Astrocyte (in vitro differentiated cells and primary cell): ENCODE data around the gene TSEN2. TPM values are rescaled to one million over a fixed set of nuclear protein-coding genes. Genes with fewer than 3 reads are reported as not detected.

Experiments
- DNase-seq: peaks from one replicate; pipeline ENCODE4 v3.0.0-alpha.2; 2010; ENCODE audit warnings: low read depth
- FAIRE-seq: peaks from 2 replicates; lab custom pipeline; 2011; peaks lifted over from hg19 to GRCh38; lab: Jason Lieb, UNC
- H2AFZ ChIP-seq: 2 replicates; pipeline ENCODE4 v1.6.0; 2012; ENCODE audit warnings: low read depth, low read length, inconsistent platforms
- H3K27ac ChIP-seq: 2 replicates; pipeline ENCODE4 v1.5.1; 2011; ENCODE audit warnings: low read depth, low read length, inconsistent platforms
- H3K27me3 ChIP-seq: 2 replicates; pipeline ENCODE4 v1.6.0; 2011; ENCODE audit warnings: low read length, inconsistent platforms; ENCODE audit not compliant: insufficient read depth
- H3K36me3 ChIP-seq: 2 replicates; pipeline ENCODE4 v1.5.1; 2011; ENCODE audit warnings: low read length, inconsistent platforms; ENCODE audit not compliant: insufficient read depth
- H3K4me1 ChIP-seq: 2 replicates; pipeline ENCODE4 v1.5.1; 2011; ENCODE audit warnings: low read length, inconsistent platforms; ENCODE audit not compliant: insufficient read depth
- H3K4me2 ChIP-seq: 2 replicates; pipeline ENCODE4 v1.6.0; 2012; ENCODE audit warnings: low read length, inconsistent platforms
- H3K4me3 ChIP-seq: 2 replicates; pipeline ENCODE4 v1.5.1; 2011; ENCODE audit warnings: low read depth, mild to moderate bottlenecking, low read length, inconsistent platforms; ENCODE audit not compliant: insufficient read depth
- H3K79me2 ChIP-seq: 2 replicates; pipeline ENCODE4 v1.6.0; 2012; ENCODE audit warnings: mild to moderate bottlenecking, low read length, inconsistent platforms; ENCODE audit not compliant: insufficient read depth
- H3K9ac ChIP-seq: 2 replicates; pipeline ENCODE4 v1.6.0; 2012; ENCODE audit warnings: mild to moderate bottlenecking, low read length, inconsistent platforms
- H3K9me3 ChIP-seq: 2 replicates; pipeline ENCODE4 v1.5.1; 2012; ENCODE audit warnings: low read depth, mild to moderate bottlenecking, low read length, inconsistent platforms; ENCODE audit not compliant: insufficient read depth
- H4K20me1 ChIP-seq: 2 replicates; pipeline ENCODE4 v1.6.0; 2012; ENCODE audit warnings: low read length, inconsistent platforms; ENCODE audit not compliant: insufficient read depth
- H3K27ac Mint-ChIP-seq: one replicate; pipeline ENCODE4 v1.8.0; 2021; ENCODE audit warnings: mild to moderate bottlenecking, mixed read lengths; ENCODE audit not compliant: unreplicated experiment
- H3K27me3 Mint-ChIP-seq: one replicate; pipeline ENCODE4 v1.8.0; 2021; ENCODE audit warnings: low read depth, mixed read lengths; ENCODE audit not compliant: unreplicated experiment
- H3K36me3 Mint-ChIP-seq: one replicate; pipeline ENCODE4 v1.8.0; 2021; ENCODE audit warnings: low read depth, mixed read lengths; ENCODE audit not compliant: unreplicated experiment
- H3K4me1 Mint-ChIP-seq: one replicate; pipeline ENCODE4 v1.8.0; 2021; ENCODE audit warnings: low read depth, mixed read lengths; ENCODE audit not compliant: unreplicated experiment
- H3K4me3 Mint-ChIP-seq: one replicate; pipeline ENCODE4 v1.8.0; 2021; ENCODE audit warnings: mild to moderate bottlenecking, moderate library complexity, mixed read lengths; ENCODE audit not compliant: unreplicated experiment
- H3K9me3 Mint-ChIP-seq: one replicate; pipeline ENCODE4 v1.8.0; 2021; ENCODE audit warnings: mild to moderate bottlenecking, mixed read lengths; ENCODE audit not compliant: unreplicated experiment
- CTCF ChIP-seq: IDR thresholded peaks from 2 replicates; pipeline ENCODE4 v1.5.1; 2011; ENCODE audit warnings: low read depth, mild to moderate bottlenecking, inconsistent platforms, low read length, moderate library complexity; ENCODE audit not compliant: insufficient read depth
- EZH2 ChIP-seq: IDR thresholded peaks from 2 replicates; pipeline ENCODE4 v1.6.1; 2012; ENCODE audit warnings: mild to moderate bottlenecking, low read length, inconsistent platforms; ENCODE audit not compliant: insufficient read depth
- total RNA-seq: library from RNA; stranded (reverse); gene quantifications from 2 replicates; pipeline ENCODE4 v1.2.1, GENCODE V29; 2021

The TSEN2 gene
- total RNA-seq, 1 donor from 2014 or later = 9.7 TPM

- no peak for FAIRE-seq
- TF ChIP-seq CTCF (no peak), EZH2 (no peak)
- Histone ChIP-seq H3K27ac (no peak overlapping the region), H3K27me3 (no peaks in the 10 kb centered on the region), H3K4me3 (no peak overlapping the region), H3K4me2 (no peak overlapping the region), H4K20me1 (no peaks in the 10 kb centered on the region), H2AFZ (no peak overlapping the region), H3K4me1 (peaks cover 6% of the 10 kb centered on the region), H3K9ac (no peak overlapping the region), H3K9me3 (no peaks in the 10 kb centered on the region), H3K36me3 (no peaks in the 10 kb centered on the region), H3K79me2 (no peaks in the 10 kb centered on the region)
- Mint-ChIP-seq H3K4me3 (no peak overlapping the region), H3K36me3 (no peaks in the 10 kb centered on the region), H3K9me3 (no peaks in the 10 kb centered on the region), H3K4me1 (no peaks in the 10 kb centered on the region), H3K27me3 (peaks cover 8% of the 10 kb centered on the region), H3K27ac (no peak overlapping the region)
- peak; percentile 66 for DNase-seq
These were observed 14.2 kb upstream of the TSEN2 start for GRCh38 chr3:12470111-12470510.

DNA sequence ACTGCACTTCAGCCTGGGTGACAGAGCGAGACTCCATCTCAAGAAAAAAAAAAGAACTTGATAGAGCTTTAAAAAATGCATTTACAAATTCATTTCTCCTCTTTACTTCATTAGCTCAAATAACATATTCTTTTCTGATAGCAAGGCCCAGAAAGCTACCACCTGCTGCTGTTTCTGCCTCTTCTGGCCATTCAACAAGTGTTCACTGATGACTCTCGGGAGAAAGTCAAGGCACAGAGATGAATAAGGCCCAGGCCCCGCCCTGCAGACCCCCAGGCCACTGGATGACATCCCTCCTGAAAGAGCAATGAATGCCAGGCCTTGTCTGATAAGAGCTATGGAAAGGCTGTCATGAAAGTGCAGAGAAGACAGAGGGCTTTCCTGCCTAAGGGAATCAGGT is 13.6 kb upstream of the TSEN2 start:
- Mint-ChIP-seq H3K27me3 (peaks cover 8% of the 10 kb centered on the region), H3K36me3 (no peaks in the 10 kb centered on the region), H3K4me1 (no peaks in the 10 kb centered on the region), H3K27ac (no peak overlapping the region), H3K4me3 (no peak overlapping the region), H3K9me3 (no peaks in the 10 kb centered on the region)
- H2AFZ ChIP-seq = no peak overlapping the region
- no peak overlapping the region for H3K4me2 ChIP-seq
- H3K4me3 ChIP-seq = no peak overlapping the region
- DNase-seq (no peak), FAIRE-seq (no peak)
- H4K20me1 ChIP-seq = no peaks in the 10 kb centered on the region
- no peak overlapping the region for H3K9ac ChIP-seq
- H3K4me1 ChIP-seq = peaks cover 6% of the 10 kb centered on the region
- TF ChIP-seq CTCF = no peak
- no peak for TF ChIP-seq EZH2
- H3K79me2 ChIP-seq = no peaks in the 10 kb centered on the region
- H3K27ac ChIP-seq = no peak overlapping the region
- H3K9me3 ChIP-seq = no peaks in the 10 kb centered on the region
- no peaks in the 10 kb centered on the region for H3K36me3 ChIP-seq
- H3K27me3 ChIP-seq = no peaks in the 10 kb centered on the region

GRCh38 chr3:12471241-12471640 is 13.0 kb upstream of the TSEN2 start:
- Mint-ChIP-seq H3K4me1 (peaks cover 3% of the 10 kb centered on the region), H3K4me3 (no peak overlapping the region), H3K9me3 (no peaks in the 10 kb centered on the region), H3K27ac (no peak overlapping the region), H3K27me3 (peaks cover 6% of the 10 kb centered on the region), H3K36me3 (no peaks in the 10 kb centered on the region)
- FAIRE-seq (no peak), DNase-seq (no peak)
- no peaks in the 10 kb centered on the region for H3K36me3 ChIP-seq
- H2AFZ ChIP-seq = no peak overlapping the region
- no peak overlapping the region for H3K4me3 ChIP-seq
- no peak overlapping the region for H3K4me2 ChIP-seq
- no peaks in the 10 kb centered on the region for H4K20me1 ChIP-seq
- no peaks in the 10 kb centered on the region for H3K27me3 ChIP-seq
- H3K79me2 ChIP-seq = no peaks in the 10 kb centered on the region
- TF ChIP-seq CTCF (no peak), EZH2 (no peak)
- H3K9me3 ChIP-seq = no peaks in the 10 kb centered on the region
- H3K27ac ChIP-seq = no peak overlapping the region
- no peak overlapping the region for H3K9ac ChIP-seq
- H3K4me1 ChIP-seq = peaks cover 11% of the 10 kb centered on the region
